NCI-H748 (cell line): Measurements from ENCODE around the gene PPCS.
A peak's percentile ranks its signal among the peaks of the same experiment; 100 is the strongest.

Source experiments
- DNase-seq: peaks from one replicate; lab custom pipeline; 2025; ENCODE audit not compliant: unreplicated experiment; lab: John Stamatoyannopoulos, UW

PPCS gene

GRCh38 chr1:42456010-42456753 lies at the start of gene PPCS, which contains the start of gene ZMYND12:
TSS of gene PPCS (plus strand) at chr1:42456543. CDS start at chr1:42456566, 23 bp downstream.
TSS of gene ZMYND12 (minus strand) at chr1:42456022. CDS start at chr1:42455997, 25 bp downstream.
- peak; percentile 100 for DNase-seq

- DNase-seq = no peak
Measured at GRCh38 chr1:42414551-42415496, 41.5 kb upstream of the PPCS start.

- DNase-seq = no peak
Measured at GRCh38 chr1:42417166-42417565, 39.2 kb upstream of the PPCS start.

GRCh38 chr1:42418516-42418915 lies 37.8 kb upstream of the PPCS start:
- DNase-seq = no peak

GRCh38 chr1:42419126-42419821 lies 37.1 kb upstream of the PPCS start:
- peak; percentile 75 for DNase-seq

- DNase-seq = no peak
Measured at GRCh38 chr1:42420121-42420520, 36.2 kb upstream of the PPCS start.

- DNase-seq = peak; percentile 100
Measured at GRCh38 chr1:42420911-42421585, 35.3 kb upstream of the PPCS start.

GRCh38 chr1:42422737-42423136 lies 33.6 kb upstream of the PPCS start:
- DNase-seq = no peak

- DNase-seq = no peak
Measured at GRCh38 chr1:42423681-42424080, 32.7 kb upstream of the PPCS start.

GRCh38 chr1:42424201-42424600 lies 32.1 kb upstream of the PPCS start:
- no peak for DNase-seq

GRCh38 chr1:42427240-42427639 lies 29.1 kb upstream of the PPCS start:
- DNase-seq = no peak

- DNase-seq = no peak
Measured at GRCh38 chr1:42429603-42430002, 26.7 kb upstream of the PPCS start.

- DNase-seq = no peak
Measured at GRCh38 chr1:42430286-42431135, 25.8 kb upstream of the PPCS start.

- DNase-seq = no peak
Measured at GRCh38 chr1:42431514-42431913, 24.8 kb upstream of the PPCS start.

- no peak for DNase-seq
Measured at GRCh38 chr1:42432714-42433113, 23.6 kb upstream of the PPCS start.

- DNase-seq = no peak
Measured at GRCh38 chr1:42433369-42433768, 23.0 kb upstream of the PPCS start.

GRCh38 chr1:42434340-42434739 lies 22.0 kb upstream of the PPCS start:
- no peak for DNase-seq

- no peak for DNase-seq
Measured at GRCh38 chr1:42439940-42440339, 16.4 kb upstream of the PPCS start.

- no peak for DNase-seq
Measured at GRCh38 chr1:42442662-42443061, 13.7 kb upstream of the PPCS start.

- DNase-seq = no peak
Measured at GRCh38 chr1:42449256-42449655, 7.1 kb upstream of the PPCS start.
